K562 (cell line): ENCODE results near the gene TBC1D10A. TPM values are rescaled to one million over a fixed set of nuclear protein-coding genes. Genes with fewer than 3 reads are reported as not detected.

Experiments used
- ESRRB ChIP-seq: fragments of 250-450 bp; sonication (Bioruptor Pico); IDR thresholded peaks from 2 replicates; pipeline ENCODE4 v1.5.0; 2020; ENCODE audit warnings: mild to moderate bottlenecking, moderate library complexity, borderline replicate concordance
- MAZ ChIP-seq, 2 experiments: fragments of 450-650 bp in 1 of 2; sonication (generic) in 1 of 2; formaldehyde crosslinking; IDR thresholded peaks in 1 of 2; conservative IDR thresholded peaks in 1 of 2; 2 replicates each; pipeline versions ENCODE4 v1.4.0 to v1.5.0; 2020; ENCODE audit warnings: mild to moderate bottlenecking in 1 of 2, missing genetic modification reagents in 1 of 2
- MEF2A ChIP-seq: IDR thresholded peaks from 2 replicates; pipeline ENCODE4 v1.6.1; 2011; ENCODE audit warnings: low read depth, mild to moderate bottlenecking, low read length, moderate library complexity; ENCODE audit not compliant: control insufficient read depth
- REST ChIP-seq, 2 experiments: fragments of 450-650 bp; formaldehyde crosslinking in 1 of 2; IDR thresholded peaks; 2 replicates each; pipeline versions ENCODE4 v1.4.0 to v1.6.1; 2014 to 2020; ENCODE audit warnings: mild to moderate bottlenecking in 2 of 2, borderline replicate concordance in 1 of 2, low read depth in 1 of 2
- RFX5 ChIP-seq: IDR thresholded peaks from 2 replicates; pipeline ENCODE4 v1.6.1; 2011; ENCODE audit warnings: low read depth, mild to moderate bottlenecking, improper control_type of control experiment, low read length
- U2AF2 ChIP-seq: fragments of 200-400 bp; formaldehyde crosslinking; optimal IDR thresholded peaks from 2 replicates; pipeline ENCODE3; 2017; ENCODE audit warnings: low read depth, mild to moderate bottlenecking, low read length
- polyA plus RNA-seq, 8 experiments: library from polyadenylated mRNA; depleted of rRNA in 4 of 8; stranded (reverse) in 5 of 8; unstranded in 3 of 8; fragments of >200 nt; fragmentation: Nextera tagmentation in 2 of 8; fragmentation: Illumina TruSeq in 1 of 8; extraction: Ambion mirVana in 2 of 8; extraction: Trizol in 1 of 8; gene quantifications; 2 replicates each; pipeline versions ENCODE4 v1.2.1 to v1.2.3, GENCODE V29; 2011 to 2014; ENCODE audit warnings: inconsistent platforms in 1 of 8, missing spikeins in 1 of 8
- total RNA-seq, 7 experiments: library from RNA; depleted of rRNA in 6 of 7; stranded (reverse); fragments of >200 nt in 6 of 7; fragmentation: Illumina TruSeq in 2 of 7; extraction: Trizol in 2 of 7; gene quantifications; 2 replicates each; pipeline versions ENCODE4 v1.2.1 to v1.2.3, GENCODE V29; 2011 to 2021; ENCODE audit warnings: low replicate concordance in 1 of 7
- TF ChIP-seq, protein P1 (sequence below): fragments of 250-450 bp; sonication (Bioruptor Pico); IDR thresholded peaks from 2 replicates; pipeline ENCODE4 v1.8.0; 2022; ENCODE audit warnings: moderate library complexity, mild to moderate bottlenecking, inconsistent platforms

The TBC1D10A gene
- total and polyA plus RNA-seq, 9 of the 15 experiments (the other 6 are each of a cell fraction or from before 2014, with no cell fraction given): 0.13 to 10.4 (median 4.6) TPM

GRCh38 chr22:30310881-30311771 lies 15.6 kb downstream of the TBC1D10A start (continued):
- TF ChIP-seq REST (IDR thresholded peaks at IDR 0.05; ENCODE audit: borderline replicate concordance) (no peak), REST (CRISPR knock-in tag; IDR thresholded peaks at IDR 0.05; ENCODE audit: low read depth) (no peak), MEF2A (no peak), RFX5 (no peak), ESRRB (no peak), U2AF2 (no peak), MAZ (CRISPR knock-in tag; conservative IDR thresholded peaks at IDR 0.05 in 1 of 2, IDR thresholded peaks at IDR 0.05 in 1 of 2) (no peak)
- TF ChIP-seq, protein P1, sequence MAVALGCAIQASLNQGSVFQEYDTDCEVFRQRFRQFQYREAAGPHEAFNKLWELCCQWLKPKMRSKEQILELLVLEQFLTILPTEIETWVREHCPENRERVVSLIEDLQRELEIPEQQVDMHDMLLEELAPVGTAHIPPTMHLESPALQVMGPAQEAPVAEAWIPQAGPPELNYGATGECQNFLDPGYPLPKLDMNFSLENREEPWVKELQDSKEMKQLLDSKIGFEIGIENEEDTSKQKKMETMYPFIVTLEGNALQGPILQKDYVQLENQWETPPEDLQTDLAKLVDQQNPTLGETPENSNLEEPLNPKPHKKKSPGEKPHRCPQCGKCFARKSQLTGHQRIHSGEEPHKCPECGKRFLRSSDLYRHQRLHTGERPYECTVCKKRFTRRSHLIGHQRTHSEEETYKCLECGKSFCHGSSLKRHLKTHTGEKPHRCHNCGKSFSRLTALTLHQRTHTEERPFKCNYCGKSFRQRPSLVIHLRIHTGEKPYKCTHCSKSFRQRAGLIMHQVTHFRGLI: no peak
